ENCODE data around the gene CAMTA1.

DNA sequence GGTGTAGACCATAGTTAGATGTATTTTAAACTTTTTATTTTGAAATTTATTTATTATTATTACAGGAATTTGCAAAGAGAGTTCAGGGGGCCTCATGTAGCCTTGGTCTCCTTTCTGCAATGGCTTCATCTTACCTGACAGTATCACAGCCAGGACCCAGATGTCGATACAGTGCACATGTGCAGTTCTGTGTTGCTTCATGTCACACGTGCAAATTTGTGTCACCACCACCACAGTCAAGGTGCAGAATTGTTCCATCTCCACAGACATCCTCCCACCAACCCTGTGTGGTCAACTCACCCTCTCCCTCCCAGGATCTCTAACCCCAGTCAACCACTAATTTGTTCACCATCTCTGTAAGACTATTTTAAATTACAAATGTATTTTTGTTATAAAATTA, 184.5 kb downstream of the CAMTA1 start:
- no peak for TF ChIP-seq POLR2AphosphoS5 (IDR thresholded peaks at IDR 0.05)
- TF ChIP-seq, protein P1, sequence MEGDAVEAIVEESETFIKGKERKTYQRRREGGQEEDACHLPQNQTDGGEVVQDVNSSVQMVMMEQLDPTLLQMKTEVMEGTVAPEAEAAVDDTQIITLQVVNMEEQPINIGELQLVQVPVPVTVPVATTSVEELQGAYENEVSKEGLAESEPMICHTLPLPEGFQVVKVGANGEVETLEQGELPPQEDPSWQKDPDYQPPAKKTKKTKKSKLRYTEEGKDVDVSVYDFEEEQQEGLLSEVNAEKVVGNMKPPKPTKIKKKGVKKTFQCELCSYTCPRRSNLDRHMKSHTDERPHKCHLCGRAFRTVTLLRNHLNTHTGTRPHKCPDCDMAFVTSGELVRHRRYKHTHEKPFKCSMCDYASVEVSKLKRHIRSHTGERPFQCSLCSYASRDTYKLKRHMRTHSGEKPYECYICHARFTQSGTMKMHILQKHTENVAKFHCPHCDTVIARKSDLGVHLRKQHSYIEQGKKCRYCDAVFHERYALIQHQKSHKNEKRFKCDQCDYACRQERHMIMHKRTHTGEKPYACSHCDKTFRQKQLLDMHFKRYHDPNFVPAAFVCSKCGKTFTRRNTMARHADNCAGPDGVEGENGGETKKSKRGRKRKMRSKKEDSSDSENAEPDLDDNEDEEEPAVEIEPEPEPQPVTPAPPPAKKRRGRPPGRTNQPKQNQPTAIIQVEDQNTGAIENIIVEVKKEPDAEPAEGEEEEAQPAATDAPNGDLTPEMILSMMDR (IDR thresholded peaks at IDR 0.05), result no peak
- no peak for TF ChIP-seq EP300 (IDR thresholded peaks at IDR 0.05)

Measured in upper lobe of left lung (tissue), 4 donors.